Fibroblast of skin of scalp (primary cell): Measurements from ENCODE around the gene TNS3.
A peak's percentile ranks its signal among the peaks of the same experiment; 100 is the strongest.

Source experiments
- DNase-seq: peaks from one replicate; pipeline ENCODE4 v3.0.0-alpha.2; 2013

Gene TNS3

DNA sequence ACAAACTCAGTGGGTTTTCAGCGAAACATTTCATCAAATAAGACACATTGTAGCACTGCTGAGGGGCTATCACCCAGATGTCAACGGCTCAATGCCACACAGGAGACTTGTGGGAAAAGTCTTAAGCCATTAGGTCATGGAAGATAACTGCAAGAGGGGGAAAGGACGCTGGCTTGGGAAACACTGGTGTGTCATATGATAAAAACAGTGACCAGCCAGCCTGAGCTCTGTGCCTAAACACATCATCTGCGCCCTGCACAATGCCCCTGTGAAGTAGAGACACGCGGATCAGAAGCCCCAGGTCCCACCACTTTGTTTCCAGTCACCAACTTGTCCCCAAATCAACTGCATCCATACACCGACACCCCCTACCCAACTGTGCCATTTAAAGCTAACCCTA, 116.7 kb downstream of the TNS3 start:
- DNase-seq, result no peak

- DNase-seq, result no peak
Measured at GRCh38 chr7:47464266-47464665, 117.6 kb downstream of the TNS3 start.

- no peak for DNase-seq
Measured at GRCh38 chr7:47461746-47462145, 120.2 kb downstream of the TNS3 start.

DNA sequence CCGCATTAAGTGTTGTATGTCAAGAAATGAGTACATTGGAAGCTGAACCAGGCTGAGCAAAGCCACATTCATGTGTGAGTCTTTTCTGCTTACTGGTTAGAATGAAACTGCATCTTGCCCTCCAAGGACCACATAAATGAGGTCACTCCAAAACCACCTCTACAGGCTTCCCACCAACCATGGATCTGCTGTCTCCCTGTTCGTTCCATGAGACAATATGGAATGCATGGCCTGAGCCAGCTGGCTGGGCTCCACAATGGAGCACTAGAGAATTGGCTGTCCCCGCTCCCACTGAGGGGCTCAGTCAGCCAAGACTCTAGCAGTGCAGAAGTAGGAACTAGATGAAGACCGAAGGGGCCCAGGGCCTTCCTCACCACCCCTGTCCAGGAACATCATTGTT, 120.8 kb downstream of the TNS3 start:
- peak; percentile 90 for DNase-seq

DNA sequence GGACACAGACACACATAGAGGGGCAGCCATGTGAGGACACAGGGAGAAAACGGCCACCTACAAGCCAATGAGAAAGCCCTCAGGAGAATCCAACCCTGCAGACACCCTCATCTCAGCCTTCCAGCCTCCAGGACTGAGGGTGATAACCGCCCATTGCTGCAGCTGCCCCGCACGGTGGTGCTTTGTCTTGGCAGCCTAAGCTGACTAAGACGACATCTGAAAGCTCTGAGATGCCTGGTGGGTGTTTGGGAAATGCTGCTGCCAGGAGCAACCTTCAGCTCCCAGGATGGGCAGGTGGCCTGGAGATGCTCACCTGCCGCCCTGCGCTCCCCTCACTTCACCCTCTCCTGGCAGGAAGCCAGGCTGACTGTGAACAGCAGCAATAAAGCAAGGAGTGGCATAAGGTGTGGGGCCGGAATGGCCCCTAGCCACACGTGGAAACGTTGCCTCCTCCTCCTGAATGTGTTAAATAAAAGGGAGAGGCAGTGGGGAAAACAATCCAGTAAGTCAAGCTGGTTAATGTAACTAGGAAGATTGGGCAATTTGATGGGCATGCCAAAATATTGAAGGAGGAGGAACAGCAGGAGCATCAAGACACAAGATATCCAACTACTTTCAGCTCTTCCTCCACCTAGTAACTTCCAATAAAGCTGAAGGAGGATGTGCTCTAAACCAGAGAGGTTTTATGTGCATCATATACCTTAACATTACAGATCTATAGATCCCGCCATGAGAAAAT, 121.5 kb downstream of the TNS3 start:
- DNase-seq, result no peak

DNA sequence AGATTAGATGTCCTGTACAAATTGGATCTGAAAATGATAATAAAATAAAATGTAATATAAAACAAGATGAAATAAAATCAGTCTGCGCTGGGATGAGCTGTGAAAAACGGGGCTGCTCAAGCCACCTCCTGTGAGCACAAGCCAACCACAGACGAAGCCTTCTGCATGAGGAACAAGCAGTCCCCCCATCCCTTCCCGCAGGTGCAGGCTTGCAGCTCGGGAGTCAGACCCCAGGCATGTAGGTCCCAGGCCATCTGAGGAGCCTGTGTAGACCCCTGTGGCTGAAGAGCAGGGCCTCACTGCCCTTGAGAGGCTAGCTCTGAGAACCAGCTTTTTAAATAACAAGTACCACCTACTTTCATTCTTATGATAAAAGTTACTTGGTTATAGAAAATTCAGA, 123.4 kb downstream of the TNS3 start:
- no peak for DNase-seq

- no peak for DNase-seq
Measured at GRCh38 chr7:47458057-47458456, 123.9 kb downstream of the TNS3 start.

- no peak for DNase-seq
Measured at GRCh38 chr7:47456210-47456955, 125.5 kb downstream of the TNS3 start.

DNA sequence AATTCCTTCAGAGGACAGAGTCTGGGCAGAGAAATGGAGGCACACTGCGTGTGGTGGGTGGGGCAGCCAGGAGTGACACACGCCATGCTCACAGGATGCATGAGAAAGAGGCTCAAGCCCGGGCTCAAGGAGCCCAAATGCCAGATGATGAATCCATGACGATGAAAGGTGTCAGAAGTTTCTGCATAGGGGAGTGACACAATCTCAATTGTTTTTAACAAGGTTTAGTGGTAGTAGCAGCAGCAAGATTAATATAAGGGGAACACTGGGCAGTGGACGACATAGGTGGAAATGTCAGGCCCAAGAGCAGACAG, 126.1 kb downstream of the TNS3 start:
- no peak for DNase-seq

- DNase-seq, result no peak
Measured at GRCh38 chr7:47454974-47455871, 126.7 kb downstream of the TNS3 start.

DNA sequence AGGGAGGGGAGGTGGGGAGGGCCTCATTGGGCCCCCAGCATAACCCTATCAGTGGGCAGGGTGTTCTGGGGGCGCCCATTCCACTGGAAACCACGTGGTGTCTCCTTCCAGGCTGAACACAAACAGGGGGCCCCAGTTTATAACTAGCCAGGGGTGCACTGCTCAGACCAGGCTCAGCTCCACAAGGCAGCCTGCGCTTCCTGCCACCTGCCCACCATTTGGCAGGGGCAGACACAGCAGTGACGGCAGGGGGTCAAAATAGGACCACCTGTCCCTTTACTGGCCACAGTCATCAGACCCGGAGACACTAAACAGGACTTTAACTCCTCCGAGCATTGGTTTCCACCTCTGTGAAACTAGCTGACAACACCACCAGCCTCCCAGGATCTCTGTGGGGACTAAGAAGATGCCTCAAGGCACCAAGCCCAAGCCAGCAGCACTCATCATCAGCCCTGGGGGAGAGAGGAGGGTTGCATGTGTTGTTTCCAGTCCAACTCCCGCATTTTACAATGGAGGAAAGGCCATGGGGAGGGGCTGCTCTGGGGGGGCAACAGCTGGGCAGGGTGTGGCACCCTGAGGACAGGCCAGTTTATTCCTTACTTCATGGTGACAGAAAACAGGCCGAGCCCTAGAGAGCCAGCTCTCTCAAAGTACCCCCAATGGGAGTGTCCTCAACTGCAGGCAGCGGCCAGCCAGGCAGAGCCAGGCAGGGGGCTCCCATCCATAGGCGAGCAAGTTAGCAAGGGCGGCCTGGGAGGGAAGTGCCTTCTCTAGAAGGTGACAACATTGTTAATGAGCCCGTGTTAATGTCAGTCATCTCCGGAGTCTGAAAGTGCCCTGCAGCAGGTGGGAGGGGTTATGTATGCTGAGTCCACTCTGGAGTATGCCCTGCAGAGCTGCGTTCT, 127.6 kb downstream of the TNS3 start:
- no peak for DNase-seq

- DNase-seq, result peak; percentile 69
Measured at GRCh38 chr7:47453093-47454061, 128.5 kb downstream of the TNS3 start.

- no peak for DNase-seq
Measured at GRCh38 chr7:47452715-47453092, 129.2 kb downstream of the TNS3 start.

DNA sequence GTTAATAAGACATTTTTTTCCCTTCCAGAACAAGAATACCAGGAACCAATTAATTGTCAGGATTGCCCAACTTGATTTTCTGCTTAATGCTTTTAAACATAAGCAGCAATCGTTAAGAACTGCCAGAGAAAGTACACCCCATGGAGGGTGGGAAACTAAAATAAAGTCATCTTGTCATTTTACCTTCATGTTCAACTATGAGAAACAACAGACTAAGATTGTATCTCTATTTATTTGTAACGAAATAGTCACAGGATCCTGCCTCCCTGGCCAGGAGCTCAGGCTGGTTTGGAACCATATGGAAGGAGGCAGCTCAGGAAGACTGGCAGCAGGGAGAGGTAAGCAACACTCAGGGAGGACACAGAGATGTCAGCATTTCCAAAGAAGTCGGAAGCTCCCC, 129.6 kb downstream of the TNS3 start:
- no peak for DNase-seq

GRCh38 chr7:47451851-47452205, 130.1 kb downstream of the TNS3 start:
- DNase-seq, result peak; percentile 52

- peak; percentile 69 for DNase-seq
Measured at GRCh38 chr7:47449810-47450590, 131.9 kb downstream of the TNS3 start.

GRCh38 chr7:47448971-47449370, 132.9 kb downstream of the TNS3 start:
- DNase-seq, result no peak

DNA sequence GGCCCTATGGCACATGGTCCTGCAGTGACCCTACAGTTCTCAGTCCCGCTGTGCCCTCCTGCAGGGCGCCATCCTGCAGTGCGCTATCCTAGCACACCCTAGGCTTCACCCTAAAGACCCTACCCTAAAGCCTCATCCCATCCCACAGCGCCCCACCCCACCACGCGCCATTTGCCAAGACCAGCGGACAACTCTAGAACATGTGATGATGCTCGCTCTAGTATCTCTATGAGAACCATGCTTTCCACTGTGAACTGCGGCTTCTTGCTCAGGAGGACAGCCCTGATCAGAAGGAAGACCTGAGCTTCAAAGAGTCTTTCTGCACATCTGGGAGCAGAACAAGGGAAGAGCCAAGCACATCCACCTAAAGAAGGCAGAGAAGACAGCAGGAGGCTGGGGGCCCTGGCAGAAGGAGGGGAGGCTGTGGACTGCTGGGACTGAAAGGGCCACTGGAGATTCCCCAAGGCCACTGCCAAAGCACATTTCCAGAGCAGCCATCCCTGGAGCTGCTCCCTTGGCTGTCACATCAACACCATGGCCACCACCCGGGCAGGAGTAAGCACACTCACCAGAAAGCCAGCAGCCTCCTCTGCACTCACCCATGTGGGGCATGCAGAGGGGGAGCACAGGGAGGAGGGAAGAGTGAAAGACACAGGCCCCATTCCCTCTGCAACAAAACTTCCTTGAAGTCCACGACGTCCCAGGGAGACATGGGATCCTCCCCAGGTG, 134.1 kb downstream of the TNS3 start:
- no peak for DNase-seq

- no peak for DNase-seq
Measured at GRCh38 chr7:47446871-47447466, 134.9 kb downstream of the TNS3 start.
